Measurements from ENCODE around the gene LAMA3. TPM values are rescaled to one million over a fixed set of nuclear protein-coding genes. Genes with fewer than 3 reads are reported as not detected.

The LAMA3 gene
- total RNA-seq, 1 experiment from 2014 or later, result 207 TPM

GRCh38 chr18:23824240-23824639 lies 135.0 kb downstream of the LAMA3 start:
- Mint-ChIP-seq H3K4me1 (ENCODE audit: low read depth, unreplicated experiment) (peaks cover 30% of the 10 kb centered on the region), H3K4me3 (ENCODE audit: low read depth, unreplicated experiment) (no peak overlapping the region), H3K27me3 (ENCODE audit: unreplicated experiment) (no peaks in the 10 kb centered on the region), H3K36me3 (ENCODE audit: insufficient read depth, unreplicated experiment) (peaks cover 4% of the 10 kb centered on the region), H3K27ac (ENCODE audit: unreplicated experiment) (no peak overlapping the region), H3K9me3 (ENCODE audit: low read depth, unreplicated experiment) (no peaks in the 10 kb centered on the region)
- no TSS peak for BruUV-seq (replicated peaks)
- CTCF ChIA-PET, result no interaction called here
- no peak for DNase-seq
- no peak for TF ChIP-seq CTCF (IDR thresholded peaks at IDR 0.05; ENCODE audit: unreplicated experiment)
- intact Hi-C loops (cut with micrococcal nuclease; ENCODE audit: unreplicated experiment), result loop anchor here (10.0 kb wide), 2 partner anchors 171 to 291 kb away; no protein-coding TSS in a partner anchor

GRCh38 chr18:23824669-23825068 lies 135.4 kb downstream of the LAMA3 start:
- Mint-ChIP-seq H3K36me3 (ENCODE audit: insufficient read depth, unreplicated experiment) (peaks cover 4% of the 10 kb centered on the region), H3K27me3 (ENCODE audit: unreplicated experiment) (no peaks in the 10 kb centered on the region), H3K4me3 (ENCODE audit: low read depth, unreplicated experiment) (no peak overlapping the region), H3K4me1 (ENCODE audit: low read depth, unreplicated experiment) (peaks cover 30% of the 10 kb centered on the region), H3K27ac (ENCODE audit: unreplicated experiment) (no peak overlapping the region), H3K9me3 (ENCODE audit: low read depth, unreplicated experiment) (no peaks in the 10 kb centered on the region)
- TF ChIP-seq CTCF (IDR thresholded peaks at IDR 0.05; ENCODE audit: unreplicated experiment), result no peak
- CTCF ChIA-PET, result no interaction called here
- intact Hi-C loops (cut with micrococcal nuclease; ENCODE audit: unreplicated experiment), result loop anchor here (5.0 to 10.0 kb wide), 3 partner anchors 93 to 290 kb away; no protein-coding TSS in a partner anchor
- no TSS peak for BruUV-seq (replicated peaks)
- no peak for DNase-seq

- CTCF ChIA-PET, result no interaction called here
- peaks cover 30% of the 10 kb centered on the region for H3K4me1 Mint-ChIP-seq (ENCODE audit: low read depth, unreplicated experiment)
- peak overlapping the region; percentile 75 for H3K27ac Mint-ChIP-seq (ENCODE audit: unreplicated experiment)
- DNase-seq, result no peak
- no peaks in the 10 kb centered on the region for H3K9me3 Mint-ChIP-seq (ENCODE audit: low read depth, unreplicated experiment)
- H3K27me3 Mint-ChIP-seq (ENCODE audit: unreplicated experiment), result no peaks in the 10 kb centered on the region
- H3K4me3 Mint-ChIP-seq (ENCODE audit: low read depth, unreplicated experiment), result no peak overlapping the region
- BruUV-seq (replicated peaks), result no TSS peak
- peaks cover 4% of the 10 kb centered on the region for H3K36me3 Mint-ChIP-seq (ENCODE audit: insufficient read depth, unreplicated experiment)
- intact Hi-C loops (cut with micrococcal nuclease; ENCODE audit: unreplicated experiment), result loop anchor here (5.0 to 10.0 kb wide), 3 partner anchors 92 to 289 kb away; no protein-coding TSS in a partner anchor
- no peak for TF ChIP-seq CTCF (IDR thresholded peaks at IDR 0.05; ENCODE audit: unreplicated experiment)
These were observed 136.2 kb downstream of the LAMA3 start for GRCh38 chr18:23825496-23825895.

- H3K9me3 Mint-ChIP-seq (ENCODE audit: low read depth, unreplicated experiment), result no peaks in the 10 kb centered on the region
- H3K27me3 Mint-ChIP-seq (ENCODE audit: unreplicated experiment), result no peaks in the 10 kb centered on the region
- CTCF ChIA-PET, result no interaction called here
- peak; percentile 49 for DNase-seq
- no peak for TF ChIP-seq CTCF (IDR thresholded peaks at IDR 0.05; ENCODE audit: unreplicated experiment)
- intact Hi-C loops (cut with micrococcal nuclease; ENCODE audit: unreplicated experiment), result loop anchor here (5.0 to 10.0 kb wide), 3 partner anchors 91 to 289 kb away; no protein-coding TSS in a partner anchor
- peaks cover 30% of the 10 kb centered on the region for H3K4me1 Mint-ChIP-seq (ENCODE audit: low read depth, unreplicated experiment)
- no peak overlapping the region for H3K4me3 Mint-ChIP-seq (ENCODE audit: low read depth, unreplicated experiment)
- BruUV-seq (replicated peaks), result no TSS peak
- peak overlapping the region; percentile 75 for H3K27ac Mint-ChIP-seq (ENCODE audit: unreplicated experiment)
- H3K36me3 Mint-ChIP-seq (ENCODE audit: insufficient read depth, unreplicated experiment), result peaks cover under 1% of the 10 kb centered on the region
These were observed 136.7 kb downstream of the LAMA3 start for GRCh38 chr18:23825978-23826405.
